Measurements from ENCODE around the gene KY.

DNA sequence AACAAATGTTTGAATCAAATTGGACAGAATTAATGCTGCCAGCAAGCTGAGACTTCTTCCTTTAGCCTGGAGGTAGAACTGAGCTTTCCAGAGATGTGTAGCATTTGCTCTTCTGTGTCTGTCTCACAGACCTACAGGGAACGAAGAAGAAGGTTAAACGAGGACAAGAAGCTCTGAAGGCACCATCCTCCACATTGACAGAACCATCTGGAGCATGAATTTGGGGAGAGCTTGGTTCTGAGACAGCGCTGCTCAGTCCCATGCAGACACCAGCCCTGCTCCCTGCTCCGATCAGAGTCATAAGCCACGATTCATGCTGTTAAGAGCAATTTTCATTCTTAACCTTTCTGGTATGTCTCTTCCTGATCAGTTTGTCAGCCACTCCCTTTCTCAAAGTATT lies 7.7 kb upstream of the KY start:
- no peak for TF ChIP-seq MXI1 (IDR thresholded peaks at IDR 0.05; ENCODE audit: borderline replicate concordance, low read depth, low read length)
- no peak for TF ChIP-seq ZNF333 (CRISPR knock-in tag; IDR thresholded peaks at IDR 0.05; ENCODE audit: borderline replicate concordance)
- TF ChIP-seq EP300 (IDR thresholded peaks at IDR 0.05; ENCODE audit: low read depth in 2 of 2, low read length in 2 of 2) = no peak
- no peak for TF ChIP-seq EP300 (CRISPR knock-in tag; IDR thresholded peaks at IDR 0.05; ENCODE audit: borderline replicate concordance)
- TF ChIP-seq GABPA (IDR thresholded peaks at IDR 0.05; ENCODE audit: low read depth, low read length) = no peak
- TF ChIP-seq GABPA (CRISPR knock-in tag; IDR thresholded peaks at IDR 0.05; ENCODE audit: low read depth) = no peak
- TF ChIP-seq TBL1XR1 (IDR thresholded peaks at IDR 0.05; ENCODE audit: borderline replicate concordance, low read length, partially characterized antibody) = no peak
